C1 segment of cervical spinal cord (tissue), 14 donors: ENCODE data around the gene CTNNA2.

ENCODE experiments used
- DNase-seq, 14 donors: peaks; one replicate each; lab custom pipeline; 2025; lab: John Stamatoyannopoulos, UW

Gene CTNNA2

DNA sequence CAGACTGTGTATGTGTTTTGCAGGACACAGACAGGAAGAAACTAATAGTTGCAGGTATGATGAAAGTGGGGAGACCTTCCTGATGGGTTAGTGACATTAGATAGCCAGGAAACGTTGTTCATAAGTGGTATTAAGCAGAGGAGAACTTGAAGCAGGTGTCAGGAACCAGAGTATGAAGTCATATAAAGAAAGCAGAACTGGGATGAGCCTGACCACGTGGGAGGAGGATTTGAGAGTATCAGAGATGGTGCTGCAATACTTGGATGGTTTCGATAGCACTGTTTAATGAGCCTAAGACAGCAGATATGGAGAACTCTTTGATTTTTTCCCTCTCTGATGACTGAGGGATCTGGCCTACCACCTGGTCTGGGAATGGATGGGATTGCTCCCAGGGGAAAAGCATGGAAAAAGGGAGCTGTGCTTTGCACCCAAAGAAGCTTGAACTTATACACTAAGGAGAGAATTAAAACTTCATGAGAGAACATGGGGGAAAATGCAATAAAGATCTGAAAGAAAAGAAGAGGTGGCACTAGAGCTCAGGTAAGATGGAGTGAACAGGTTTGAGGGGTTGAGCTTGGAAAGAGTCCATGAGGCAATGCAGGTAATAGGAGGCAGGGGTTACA lies 1017.7 kb downstream of the CTNNA2 start:
- no peak for DNase-seq

DNA sequence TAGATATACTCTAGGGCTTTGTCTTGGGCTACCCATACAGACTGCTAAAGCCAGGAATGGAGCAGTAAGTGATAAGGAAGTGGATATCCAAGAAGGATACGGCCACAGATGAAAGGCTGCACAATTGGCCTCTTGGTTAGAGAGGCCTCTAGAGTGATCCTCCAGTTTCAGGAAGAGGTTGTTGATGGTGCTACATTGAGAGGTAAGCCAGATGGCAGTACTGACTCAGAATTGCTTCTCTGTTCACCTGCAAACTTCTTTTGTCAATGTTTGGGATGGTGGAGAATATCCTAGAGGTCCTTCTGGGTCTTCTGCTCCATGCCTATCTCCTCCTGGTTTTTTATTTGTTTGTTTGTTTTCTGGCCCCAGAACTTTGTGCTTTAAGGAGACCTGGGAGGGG lies 1018.5 kb downstream of the CTNNA2 start:
- DNase-seq: no peak

DNA sequence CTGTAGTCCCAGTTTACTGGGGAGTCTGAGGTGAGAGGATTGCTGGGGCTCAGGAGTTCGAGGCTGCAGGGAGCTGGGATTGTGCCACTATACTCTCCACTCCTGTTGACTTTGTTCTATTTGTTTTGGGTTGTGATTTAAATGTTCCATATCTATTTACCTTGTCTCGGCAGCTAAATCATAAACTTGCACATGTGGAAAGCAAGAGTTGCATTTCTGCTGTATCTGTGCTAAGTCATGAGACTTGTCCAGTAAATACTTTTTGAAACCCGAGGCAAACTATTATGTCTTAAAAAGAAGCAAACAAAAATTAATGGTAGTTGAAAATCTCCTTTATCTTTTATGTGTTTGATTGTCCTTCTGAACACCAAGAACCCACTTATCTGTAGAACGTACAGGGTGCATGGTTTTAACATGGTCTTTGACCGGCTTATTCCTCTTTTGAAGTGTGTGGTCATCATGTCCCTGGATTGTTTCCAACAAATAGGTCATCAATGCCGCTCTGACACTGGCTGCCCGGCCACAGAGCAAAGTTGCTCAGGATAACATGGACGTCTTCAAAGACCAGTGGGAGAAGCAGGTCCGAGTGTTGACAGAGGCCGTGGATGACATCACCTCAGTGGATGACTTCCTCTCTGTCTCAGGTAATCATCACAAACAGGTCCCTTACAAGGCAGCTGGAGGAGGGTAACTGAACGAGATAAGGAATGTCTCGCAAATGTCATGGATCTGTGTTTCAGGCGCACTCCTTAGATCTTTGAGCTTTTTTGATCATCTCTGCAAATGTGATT lies 1032.8 kb downstream of the CTNNA2 start:
- DNase-seq: no peak

DNA sequence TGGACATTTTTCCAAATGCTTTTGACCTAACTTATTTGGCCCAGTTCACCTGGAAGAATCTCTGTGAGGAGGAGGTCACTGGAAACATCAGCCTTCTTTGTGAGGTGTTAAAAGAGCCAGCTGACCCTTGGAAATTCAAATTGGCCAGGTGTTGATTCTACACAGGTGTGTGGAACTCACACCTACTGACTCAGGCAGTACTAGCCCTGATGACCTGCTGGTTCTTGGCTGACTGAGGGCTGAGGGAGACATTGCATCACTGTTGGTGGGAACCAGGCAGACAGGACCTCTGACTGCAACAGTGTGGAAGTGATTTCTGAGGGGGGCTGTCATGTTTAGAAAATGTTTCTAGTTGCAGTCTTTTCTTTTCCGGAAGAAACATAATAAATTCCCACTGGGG lies 1033.9 kb downstream of the CTNNA2 start:
- no peak for DNase-seq

DNA sequence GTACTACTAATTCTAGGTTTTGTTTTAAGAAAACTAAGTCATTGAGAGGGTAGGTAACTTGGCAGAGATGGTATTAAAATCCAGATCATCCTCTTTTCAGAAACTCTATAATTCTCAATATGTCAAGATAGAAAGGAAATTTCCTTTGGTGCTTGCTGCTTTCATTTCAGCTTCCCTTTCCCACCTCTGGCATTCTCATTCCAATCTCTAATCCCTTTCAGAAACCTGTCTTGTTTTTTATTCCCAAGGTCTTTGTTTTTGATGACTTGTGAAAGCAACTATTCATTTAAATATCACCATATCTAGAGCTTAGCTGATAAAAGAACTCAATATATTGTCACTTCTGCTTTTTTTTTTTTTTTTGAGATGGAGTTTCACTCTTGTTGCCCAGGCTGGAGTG lies 1034.5 kb downstream of the CTNNA2 start:
- no peak for DNase-seq

DNA sequence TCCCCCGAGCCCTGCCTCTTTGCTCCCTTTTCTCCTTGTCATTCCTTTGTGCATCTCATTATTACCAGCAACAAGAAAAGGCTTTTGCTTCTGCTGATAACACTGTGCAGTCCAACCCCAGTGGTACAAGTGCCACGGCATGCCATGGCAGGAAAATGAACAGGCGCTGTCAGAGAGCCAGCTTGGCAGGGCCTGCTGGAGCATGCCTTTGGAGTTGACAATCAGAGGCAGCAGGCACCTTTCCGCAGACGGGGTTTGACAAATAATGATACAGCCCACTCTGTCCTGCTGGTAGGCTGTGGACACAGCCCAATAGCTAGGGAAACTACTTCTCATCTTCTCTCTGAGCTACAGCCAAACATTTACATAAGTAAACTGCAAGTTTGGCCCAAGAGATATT lies 1035.6 kb downstream of the CTNNA2 start:
- peak in 2 of 14 donors; percentile 35 to 82 for DNase-seq

DNA sequence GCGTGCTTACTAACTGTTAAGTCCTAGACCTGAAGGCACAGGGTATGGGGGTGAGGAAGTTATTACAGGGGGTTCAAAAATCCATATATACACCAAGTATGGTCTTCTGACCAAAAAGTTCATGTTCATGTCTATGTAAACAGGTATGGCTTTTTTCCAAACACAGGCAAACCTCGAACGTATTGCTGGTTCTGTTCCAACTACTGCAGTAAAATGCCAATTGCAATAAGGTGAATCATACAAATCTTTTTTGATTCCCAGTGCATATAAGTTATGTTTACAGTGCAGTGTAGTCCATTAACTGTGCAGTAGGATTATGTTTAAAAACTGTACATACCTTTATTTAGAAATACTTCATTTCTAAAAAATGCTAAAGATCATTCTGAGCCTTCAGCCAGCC lies 1037.0 kb downstream of the CTNNA2 start:
- no peak for DNase-seq

DNA sequence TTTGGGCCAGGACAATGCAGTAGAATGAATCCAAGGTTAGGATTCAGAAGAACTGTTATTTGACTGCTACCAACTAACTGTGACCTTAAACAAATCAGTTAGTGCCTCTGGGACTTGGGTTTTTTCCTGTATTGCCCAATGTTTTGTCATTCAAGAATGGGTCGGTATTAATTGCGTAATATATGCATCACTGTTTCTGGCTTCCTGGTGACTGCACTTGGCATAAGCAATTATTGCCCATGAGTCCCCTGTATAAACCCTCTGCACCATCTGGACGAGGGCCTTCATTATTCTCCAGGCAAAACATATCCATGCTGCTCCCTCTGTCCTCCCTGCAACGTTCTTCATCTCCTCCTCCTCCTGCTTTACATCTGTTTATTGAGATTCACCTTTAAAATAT lies 1047.5 kb downstream of the CTNNA2 start:
- DNase-seq: no peak

DNA sequence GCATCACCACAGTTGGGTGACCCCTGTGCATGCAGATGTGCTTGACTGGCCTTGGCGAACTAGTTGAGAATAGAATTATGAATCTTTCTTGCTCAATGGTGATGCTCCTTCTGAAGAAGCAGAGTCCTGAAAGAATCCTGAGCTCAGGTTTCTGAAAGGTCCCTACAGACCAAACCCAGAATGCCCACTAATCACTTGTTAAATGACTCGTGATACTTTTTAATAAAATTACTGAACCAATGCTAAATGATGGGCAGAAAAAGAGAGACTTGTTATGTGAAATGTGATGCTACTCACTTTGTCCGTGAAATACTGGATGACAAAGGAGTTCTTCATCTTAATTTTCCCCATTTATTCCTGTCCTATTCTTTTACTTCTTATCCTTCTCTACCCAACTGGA lies 1055.2 kb downstream of the CTNNA2 start:
- DNase-seq: no peak

DNA sequence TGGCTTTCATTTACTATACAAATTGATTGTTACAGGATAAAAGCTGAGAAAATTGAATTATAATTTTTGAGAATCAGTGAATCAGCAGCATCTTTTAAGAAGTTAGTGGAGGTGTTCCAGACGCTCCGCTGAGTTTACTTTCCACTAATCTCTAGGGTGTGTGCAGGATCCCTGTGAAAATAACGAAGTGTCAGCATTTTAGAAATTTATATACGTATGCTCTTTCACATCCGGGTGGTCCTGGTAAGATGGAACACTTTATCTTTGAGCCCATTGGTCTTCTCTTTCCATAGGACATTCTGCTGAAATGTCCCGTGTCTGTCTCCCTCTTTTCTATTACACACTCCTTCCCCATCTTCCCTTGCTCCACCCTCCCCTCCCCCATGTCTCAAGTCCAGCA lies 1060.3 kb downstream of the CTNNA2 start:
- no peak for DNase-seq

DNA sequence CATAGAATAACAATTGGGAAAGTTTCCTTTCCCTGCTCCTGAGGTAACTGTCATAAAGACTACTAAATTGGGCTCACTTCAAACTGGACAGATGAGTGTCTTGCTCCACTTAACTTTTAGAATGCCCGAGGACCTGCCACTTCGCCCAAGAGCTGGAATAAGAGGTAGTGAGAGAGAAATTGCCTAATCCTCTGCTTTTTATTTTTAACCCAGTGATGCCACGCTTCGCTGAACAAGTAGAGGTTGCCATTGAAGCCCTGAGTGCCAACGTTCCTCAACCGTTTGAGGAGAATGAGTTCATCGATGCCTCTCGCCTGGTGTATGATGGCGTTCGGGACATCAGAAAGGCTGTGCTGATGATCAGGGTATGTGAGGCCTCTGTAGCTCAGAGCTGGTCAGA lies 1061.1 kb downstream of the CTNNA2 start:
- no peak for DNase-seq

DNA sequence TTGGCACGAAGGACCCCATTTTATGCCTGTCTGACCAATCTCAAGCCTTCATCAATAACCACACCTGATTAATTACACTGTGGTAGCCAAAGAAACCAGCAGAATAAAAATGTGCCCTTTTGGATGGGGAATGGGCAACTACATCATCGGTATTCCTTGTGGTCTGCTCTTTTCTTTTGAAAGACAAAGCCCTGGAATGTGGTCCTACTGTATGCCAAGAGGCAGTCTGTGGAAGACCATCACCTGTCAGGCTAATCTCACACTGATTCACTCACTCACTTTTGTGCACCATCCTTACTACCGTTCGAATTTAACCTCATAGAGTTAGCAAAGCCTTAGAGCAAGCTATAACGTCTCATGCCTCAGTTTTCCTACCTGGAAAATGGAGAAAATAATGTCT lies 1066.9 kb downstream of the CTNNA2 start:
- DNase-seq: no peak

DNA sequence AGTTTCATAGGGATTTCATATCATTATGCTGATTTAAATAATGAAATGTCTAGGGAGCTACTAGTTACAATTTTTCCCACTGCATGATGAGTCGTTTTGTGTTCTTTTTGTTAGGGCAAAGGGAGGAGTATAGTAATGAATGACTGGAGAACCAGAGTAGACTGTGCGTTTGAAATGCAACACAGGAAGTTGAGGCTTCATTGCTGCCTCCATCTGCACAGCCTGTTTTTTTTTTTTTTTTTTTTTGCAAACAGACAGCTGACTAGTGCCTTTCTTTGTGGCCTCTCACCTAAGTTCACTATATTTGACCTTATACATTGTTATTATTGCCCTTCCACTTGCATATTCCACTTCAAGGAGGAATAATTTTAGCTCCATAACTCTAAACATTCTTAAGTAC lies 1078.4 kb downstream of the CTNNA2 start:
- DNase-seq: no peak

DNA sequence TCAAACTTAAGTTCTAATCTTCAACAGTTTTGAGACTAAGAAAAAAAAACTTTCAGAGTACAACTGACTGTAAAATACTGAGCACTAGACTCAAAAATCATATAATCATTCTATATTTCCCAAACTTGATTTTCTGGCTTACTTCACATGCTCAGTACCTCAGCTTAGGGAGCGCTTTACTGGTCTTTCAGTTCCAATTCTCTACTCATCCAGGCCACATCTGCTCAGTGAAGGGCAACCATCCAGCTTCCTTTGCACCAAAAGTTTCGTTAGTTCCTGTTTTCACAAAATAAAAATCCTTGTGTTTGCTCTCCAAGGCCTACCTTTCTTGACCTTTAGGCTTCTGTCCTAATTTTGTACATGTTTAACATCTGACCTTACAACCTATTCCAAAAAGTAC lies 1079.3 kb downstream of the CTNNA2 start:
- DNase-seq: no peak

DNA sequence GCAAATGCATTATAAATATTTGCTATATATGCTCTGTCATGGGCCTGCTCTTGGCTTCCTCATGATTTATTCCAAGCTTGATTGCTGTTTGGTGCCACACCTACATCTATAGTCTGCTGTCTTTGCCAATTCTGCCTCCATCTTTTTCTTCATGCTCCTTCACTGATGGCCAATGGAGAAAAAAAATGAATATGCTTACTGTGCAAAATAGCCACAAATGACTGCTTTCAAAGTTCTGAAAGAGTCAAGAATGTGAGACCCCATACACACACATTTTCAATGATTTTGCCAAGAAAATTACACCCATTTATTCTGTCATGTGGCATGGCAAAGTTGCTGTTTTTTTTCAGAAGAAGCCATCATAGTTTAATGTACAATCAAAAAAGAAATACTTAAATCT lies 1097.3 kb downstream of the CTNNA2 start:
- DNase-seq: no peak

DNA sequence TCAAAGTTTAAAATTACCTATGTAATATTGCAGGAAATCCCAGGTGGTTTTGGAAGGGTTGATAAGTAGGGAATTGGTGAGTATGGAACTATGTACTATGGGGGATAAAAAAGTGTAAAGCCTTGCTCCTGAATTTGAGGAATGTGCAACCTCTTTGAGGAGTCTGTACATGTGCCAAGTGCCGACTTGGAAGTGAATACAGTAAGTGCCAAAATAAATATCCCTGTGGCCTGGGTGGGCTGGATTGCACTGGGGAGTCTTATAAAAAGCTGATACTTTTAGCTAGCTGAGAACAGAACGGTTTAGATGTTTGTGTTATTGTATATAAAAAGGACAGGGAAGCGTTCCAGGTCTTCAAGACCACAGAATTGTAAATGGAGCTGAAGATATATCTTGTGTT lies 1108.8 kb downstream of the CTNNA2 start:
- no peak for DNase-seq

DNA sequence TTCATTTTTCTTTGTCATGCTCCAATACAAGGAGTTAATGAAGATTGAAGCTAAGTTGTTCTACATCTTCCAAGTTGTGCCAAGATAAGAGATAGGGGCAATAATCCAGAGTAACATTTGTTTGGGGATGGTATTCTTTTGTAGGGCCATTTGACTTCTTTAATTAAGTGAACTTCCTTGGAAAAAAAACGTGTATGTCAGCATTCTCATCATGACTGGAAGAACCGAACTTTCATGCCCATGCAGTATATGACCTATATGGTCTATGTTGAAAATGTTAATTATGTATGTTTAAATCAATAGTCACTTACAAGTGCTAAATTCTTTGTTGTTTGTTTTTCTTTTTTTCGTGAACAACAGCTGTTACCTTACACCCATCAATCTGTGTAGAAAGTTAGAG lies 1111.2 kb downstream of the CTNNA2 start:
- DNase-seq: no peak

DNA sequence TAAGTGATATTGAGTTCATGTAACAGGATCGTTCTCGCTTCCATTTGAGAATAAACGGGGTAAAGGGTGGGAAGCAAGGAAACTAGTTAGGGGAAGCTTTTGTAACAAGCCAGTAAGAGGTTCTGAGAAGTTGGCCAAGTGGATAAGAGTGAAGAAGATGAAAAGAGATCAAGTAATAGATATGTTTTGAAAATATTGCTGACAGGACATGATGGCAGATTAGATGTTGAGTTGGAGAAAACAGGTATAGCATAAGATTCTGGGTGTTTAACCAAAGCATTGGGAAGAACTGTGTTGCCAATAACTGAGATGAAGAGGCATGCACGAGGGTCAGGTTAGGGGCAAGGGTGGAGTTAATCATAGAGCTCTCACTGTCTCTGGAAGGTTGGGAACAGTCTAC lies 1121.7 kb downstream of the CTNNA2 start:
- DNase-seq: no peak

DNA sequence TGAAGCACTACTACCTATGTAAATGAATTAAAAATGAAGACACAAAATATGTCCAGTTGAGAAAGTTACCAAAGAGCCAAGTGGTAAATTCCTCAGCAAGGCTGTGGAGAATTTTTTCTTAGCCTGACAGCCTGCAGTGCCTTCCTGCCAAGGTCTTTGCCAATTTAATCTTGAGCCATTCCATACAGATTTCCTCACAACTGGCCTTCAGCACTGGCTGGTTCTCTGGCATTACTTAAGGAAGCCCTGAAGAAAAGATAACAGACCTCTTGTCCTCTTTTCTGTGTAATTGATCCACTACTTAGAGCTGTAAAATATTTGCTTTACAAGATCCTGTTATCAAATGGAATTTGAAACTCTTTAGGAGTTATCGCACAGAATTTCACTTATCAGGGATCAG lies 1125.9 kb downstream of the CTNNA2 start:
- no peak for DNase-seq

DNA sequence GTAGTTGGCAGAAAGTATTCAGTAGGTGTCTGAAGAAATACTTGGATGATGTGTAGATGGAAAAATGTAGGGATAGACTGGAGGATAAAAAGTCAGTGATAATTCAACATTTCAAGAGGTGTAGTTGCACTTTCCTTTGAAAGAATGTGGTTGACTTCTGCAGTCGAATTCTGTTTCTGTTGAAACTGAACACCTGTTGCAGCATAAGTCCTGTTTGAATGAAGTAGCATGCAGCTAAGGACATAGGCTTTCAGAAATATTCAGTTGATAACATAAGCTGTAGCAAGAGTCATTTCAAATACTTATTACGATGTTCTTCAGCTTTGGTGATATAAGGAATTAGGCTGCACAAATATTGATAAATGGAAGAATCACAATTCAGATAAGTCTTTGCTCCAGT lies 1129.6 kb downstream of the CTNNA2 start:
- no peak for DNase-seq

DNA sequence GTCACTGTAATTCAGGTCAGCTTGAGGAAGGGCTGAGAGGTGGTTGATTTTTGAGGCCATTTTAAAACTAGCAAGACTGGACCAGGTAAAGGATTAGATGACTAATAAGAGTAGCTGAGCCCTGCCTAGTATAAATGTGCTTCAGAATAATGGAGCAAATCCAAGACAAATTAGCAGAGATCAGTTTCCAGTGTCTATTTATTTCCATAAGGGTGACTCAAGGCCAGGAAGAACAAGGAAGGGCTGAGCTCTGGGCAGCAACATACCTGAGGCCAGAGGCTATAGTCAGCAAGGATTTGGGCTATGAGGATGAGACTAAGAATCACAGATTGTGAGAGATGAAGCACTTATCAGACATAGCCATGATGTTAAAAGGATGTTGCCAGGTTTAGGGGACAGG lies 1130.7 kb downstream of the CTNNA2 start:
- no peak for DNase-seq

DNA sequence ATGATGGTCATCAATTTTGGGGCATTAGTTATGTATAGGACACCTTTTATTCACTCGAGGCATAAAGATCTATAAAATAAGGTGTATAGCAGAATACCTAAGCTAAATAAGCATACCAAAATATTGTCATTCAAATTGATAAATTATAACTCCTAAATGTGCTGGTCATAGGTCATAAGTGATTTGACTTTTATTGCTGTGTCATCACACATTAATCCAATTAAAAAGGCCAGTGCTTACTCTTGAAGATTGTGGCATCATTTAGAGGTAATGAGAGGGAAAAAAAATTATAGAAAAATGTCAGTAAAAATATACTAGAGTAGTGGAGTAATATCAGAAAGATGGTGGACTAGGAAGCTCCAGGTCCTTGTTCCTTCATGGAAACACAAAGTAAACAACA lies 1138.6 kb downstream of the CTNNA2 start:
- no peak for DNase-seq

DNA sequence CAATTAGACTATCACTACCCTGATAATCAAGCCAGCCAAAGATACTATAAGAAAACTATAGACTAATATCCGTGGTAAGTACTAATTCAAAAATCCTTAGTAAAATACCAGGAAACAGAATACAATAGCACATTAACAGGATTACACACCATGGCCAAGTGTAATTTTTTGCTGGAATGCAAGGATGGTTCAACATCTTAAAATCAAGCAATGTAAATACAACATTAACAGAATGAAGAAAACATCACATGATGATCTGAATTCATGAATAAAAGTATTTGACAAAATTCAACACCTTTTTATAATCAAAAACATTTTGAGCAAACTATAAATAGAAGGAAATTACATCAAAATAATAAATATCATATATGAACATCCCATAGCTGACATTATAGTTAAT lies 1142.4 kb downstream of the CTNNA2 start:
- no peak for DNase-seq

DNA sequence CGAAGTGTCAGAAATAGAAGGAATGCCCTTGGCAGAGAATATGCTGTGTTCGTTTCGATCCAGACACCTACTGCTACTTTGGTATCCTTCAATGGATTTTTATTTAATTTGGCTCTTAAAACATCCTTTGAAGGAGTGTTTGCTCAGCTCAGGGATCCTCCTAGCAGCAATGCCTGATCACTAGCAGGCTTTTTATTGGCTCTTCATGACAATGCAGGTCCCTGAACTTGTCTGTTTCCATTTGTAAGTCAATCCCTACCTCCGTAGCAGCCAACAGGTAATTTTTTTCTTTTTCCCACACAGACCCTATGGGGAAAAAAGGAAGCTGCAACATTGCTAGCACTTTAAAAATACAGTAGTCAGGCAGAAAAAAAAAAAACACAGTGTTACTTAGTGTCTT lies 1157.9 kb downstream of the CTNNA2 start:
- no peak for DNase-seq
